ENCODE measurements around the gene CEACAM8. TPM values are rescaled to one million over a fixed set of nuclear protein-coding genes. Genes with fewer than 3 reads are reported as not detected.
"Not testable (repeated sequence)": the region's sequence is repeated elsewhere in the genome, so short reads cannot be mapped to it uniquely, and the experiment has no call there.

CEACAM8 gene
- total and polyA plus RNA-seq, 2 experiments from 2014 or later, result not detected

GRCh38 chr19:42555317-42555716 is 39.4 kb downstream of the CEACAM8 start:
- Histone ChIP-seq H3K4me2 (ENCODE audit: unreplicated experiment) (no peak overlapping the region), H3K4me3 (no peak overlapping the region), H3F3A (ENCODE audit: insufficient read depth) (no peaks in the 10 kb centered on the region), H3K27me3 (replicated peaks; ENCODE audit: insufficient read depth) (peaks cover 83% of the 10 kb centered on the region), H3K4me1 (ENCODE audit: insufficient read depth) (no peaks in the 10 kb centered on the region), H3K36me3 (ENCODE audit: low read depth) (no peaks in the 10 kb centered on the region), H3K9me3 (ENCODE audit: low read depth) (no peaks in the 10 kb centered on the region), H3K9me2 (ENCODE audit: insufficient read depth) (no peaks in the 10 kb centered on the region), H4K20me1 (ENCODE audit: insufficient read depth) (no peaks in the 10 kb centered on the region), H3K79me2 (ENCODE audit: insufficient read depth) (no peaks in the 10 kb centered on the region), H2AFZ (no peak overlapping the region), H3K9ac (no peak overlapping the region), H3K27ac (no peak overlapping the region)
- 27 to 37% methylated on average over 5 of the region's 5 CpGs for WGBS, 2 experiments (ENCODE audit: low coverage in 1 of 2, low lambda C conversion rate in 2 of 2, missing lambda C conversion rate in 2 of 2)
- TF ChIP-seq EZH2 (IDR thresholded peaks at IDR 0.05; ENCODE audit: insufficient read depth, poor library complexity, severe bottlenecking), result no peak
- no peak for TF ChIP-seq EZH2phosphoT487 (IDR thresholded peaks at IDR 0.05; ENCODE audit: insufficient read depth, low read depth)
- in situ Hi-C loops (cut with MboI), result no loop called here
- DNase-seq, result no peak

- no peaks in the 10 kb centered on the region for H3K4me1 ChIP-seq (ENCODE audit: insufficient read depth)
- H3K4me2 ChIP-seq (ENCODE audit: unreplicated experiment), result no peak overlapping the region
- no peaks in the 10 kb centered on the region for H3K79me2 ChIP-seq (ENCODE audit: insufficient read depth)
- H3K9me2 ChIP-seq (ENCODE audit: insufficient read depth), result no peaks in the 10 kb centered on the region
- H2AFZ ChIP-seq, result no peak overlapping the region
- no peak for TF ChIP-seq EZH2 (IDR thresholded peaks at IDR 0.05; ENCODE audit: insufficient read depth, poor library complexity, severe bottlenecking)
- no peak for TF ChIP-seq EZH2phosphoT487 (IDR thresholded peaks at IDR 0.05; ENCODE audit: insufficient read depth, low read depth)
- no peak overlapping the region for H3K4me3 ChIP-seq
- no peak overlapping the region for H3K27ac ChIP-seq
- no peaks in the 10 kb centered on the region for H3F3A ChIP-seq (ENCODE audit: insufficient read depth)
- H3K9me3 ChIP-seq (ENCODE audit: low read depth), result no peaks in the 10 kb centered on the region
- no peak for DNase-seq
- H3K27me3 ChIP-seq (replicated peaks; ENCODE audit: insufficient read depth), result peaks cover 81% of the 10 kb centered on the region
- in situ Hi-C loops (cut with MboI), result no loop called here
- H3K36me3 ChIP-seq (ENCODE audit: low read depth), result no peaks in the 10 kb centered on the region
- H3K9ac ChIP-seq, result no peak overlapping the region
- no peaks in the 10 kb centered on the region for H4K20me1 ChIP-seq (ENCODE audit: insufficient read depth)
- WGBS, 2 experiments (ENCODE audit: low coverage in 1 of 2, low lambda C conversion rate in 2 of 2, missing lambda C conversion rate in 2 of 2), result 51 to 55% methylated on average over 3 of the region's 3 CpGs
Observed at GRCh38 chr19:42554046-42554575, 40.6 kb downstream of the CEACAM8 start.

GRCh38 chr19:42553292-42554045 is 41.3 kb downstream of the CEACAM8 start:
- in situ Hi-C loops (cut with MboI), result no loop called here

GRCh38 chr19:42552086-42553065 is 42.3 kb downstream of the CEACAM8 start:
- Histone ChIP-seq H3K36me3 (ENCODE audit: low read depth) (no peaks in the 10 kb centered on the region), H3F3A (ENCODE audit: insufficient read depth) (no peaks in the 10 kb centered on the region), H3K9me3 (ENCODE audit: low read depth) (no peaks in the 10 kb centered on the region), H3K4me1 (ENCODE audit: insufficient read depth) (no peaks in the 10 kb centered on the region), H3K4me3 (no peak overlapping the region), H3K79me2 (ENCODE audit: insufficient read depth) (no peaks in the 10 kb centered on the region), H3K9me2 (ENCODE audit: insufficient read depth) (no peaks in the 10 kb centered on the region), H4K20me1 (ENCODE audit: insufficient read depth) (no peaks in the 10 kb centered on the region), H3K9ac (no peak overlapping the region), H2AFZ (no peak overlapping the region), H3K27me3 (replicated peaks; ENCODE audit: insufficient read depth) (peaks cover 80% of the 10 kb centered on the region), H3K27ac (no peak overlapping the region), H3K4me2 (ENCODE audit: unreplicated experiment) (no peak overlapping the region)
- no peak for DNase-seq
- in situ Hi-C loops (cut with MboI), result no loop called here
- WGBS, 2 experiments (ENCODE audit: low coverage in 1 of 2, low lambda C conversion rate in 2 of 2, missing lambda C conversion rate in 2 of 2), result 41 to 46% methylated on average over 8 of the region's 8 CpGs
- no peak for TF ChIP-seq EZH2phosphoT487 (IDR thresholded peaks at IDR 0.05; ENCODE audit: insufficient read depth, low read depth)
- no peak for TF ChIP-seq EZH2 (IDR thresholded peaks at IDR 0.05; ENCODE audit: insufficient read depth, poor library complexity, severe bottlenecking)

More at GRCh38 chr19:42553292-42554045, 41.3 kb downstream of the CEACAM8 start:
- Histone ChIP-seq H3K9me3 (ENCODE audit: low read depth) (no peaks in the 10 kb centered on the region), H3K79me2 (ENCODE audit: insufficient read depth) (no peaks in the 10 kb centered on the region), H3K27ac (no peak overlapping the region), H3K9ac (no peak overlapping the region), H3K4me3 (no peak overlapping the region), H3K9me2 (ENCODE audit: insufficient read depth) (no peaks in the 10 kb centered on the region), H3K4me1 (ENCODE audit: insufficient read depth) (no peaks in the 10 kb centered on the region), H2AFZ (no peak overlapping the region), H3K4me2 (ENCODE audit: unreplicated experiment) (no peak overlapping the region), H3F3A (ENCODE audit: insufficient read depth) (no peaks in the 10 kb centered on the region), H4K20me1 (ENCODE audit: insufficient read depth) (no peaks in the 10 kb centered on the region), H3K27me3 (replicated peaks; ENCODE audit: insufficient read depth) (peaks cover 80% of the 10 kb centered on the region), H3K36me3 (ENCODE audit: low read depth) (no peaks in the 10 kb centered on the region)
- TF ChIP-seq EZH2 (IDR thresholded peaks at IDR 0.05; ENCODE audit: insufficient read depth, poor library complexity, severe bottlenecking) (no peak), EZH2phosphoT487 (IDR thresholded peaks at IDR 0.05; ENCODE audit: insufficient read depth, low read depth) (peak; percentile 86; the same call in 1 of the 2 replicates)
- 55 to 59% methylated on average over 6 to 8 of the region's 8 CpGs for WGBS, 2 experiments (ENCODE audit: low coverage in 1 of 2, low lambda C conversion rate in 2 of 2, missing lambda C conversion rate in 2 of 2)
- peak; percentile 85 for DNase-seq

GRCh38 chr19:42550521-42550920 is 44.2 kb downstream of the CEACAM8 start:
- H3K4me1 ChIP-seq (ENCODE audit: insufficient read depth); in situ Hi-C loops (cut with MboI); H3K9me3 ChIP-seq (ENCODE audit: low read depth): not testable (repeated sequence)

GRCh38 chr19:42549067-42549466 is 45.7 kb downstream of the CEACAM8 start:
- H3K4me3 ChIP-seq; H3K79me2 ChIP-seq (ENCODE audit: insufficient read depth); H4K20me1 ChIP-seq (ENCODE audit: insufficient read depth); H3K36me3 ChIP-seq (ENCODE audit: low read depth); H3K27ac ChIP-seq; DNase-seq; H3K4me1 ChIP-seq (ENCODE audit: insufficient read depth); H3K9ac ChIP-seq; H3K9me2 ChIP-seq (ENCODE audit: insufficient read depth); H3F3A ChIP-seq (ENCODE audit: insufficient read depth); H3K9me3 ChIP-seq (ENCODE audit: low read depth); in situ Hi-C loops (cut with MboI); H2AFZ ChIP-seq; H3K4me2 ChIP-seq (ENCODE audit: unreplicated experiment): not testable (repeated sequence)
- peaks cover 78% of the 10 kb centered on the region for H3K27me3 ChIP-seq (replicated peaks; ENCODE audit: insufficient read depth)
- 56 to 60% methylated on average over 1 of the region's 1 CpG for WGBS, 2 experiments (ENCODE audit: low coverage in 1 of 2, low lambda C conversion rate in 2 of 2, missing lambda C conversion rate in 2 of 2)

More at GRCh38 chr19:42550521-42550920, 44.2 kb downstream of the CEACAM8 start:
- not testable (repeated sequence) for H3K27ac ChIP-seq; H3K9me2 ChIP-seq (ENCODE audit: insufficient read depth); H4K20me1 ChIP-seq (ENCODE audit: insufficient read depth); H3K36me3 ChIP-seq (ENCODE audit: low read depth); DNase-seq; H3K4me2 ChIP-seq (ENCODE audit: unreplicated experiment); H3K79me2 ChIP-seq (ENCODE audit: insufficient read depth); H3K4me3 ChIP-seq; H3K9ac ChIP-seq; H3F3A ChIP-seq (ENCODE audit: insufficient read depth); H2AFZ ChIP-seq
- peaks cover 79% of the 10 kb centered on the region for H3K27me3 ChIP-seq (replicated peaks; ENCODE audit: insufficient read depth)
- 42 to 55% methylated on average over 6 of the region's 6 CpGs for WGBS, 2 experiments (ENCODE audit: low coverage in 1 of 2, low lambda C conversion rate in 2 of 2, missing lambda C conversion rate in 2 of 2)

Measured in GM23248 (cell line).